Measurements from ENCODE around the gene MFGE8.
"Not testable (repeated sequence)": the region's sequence is repeated elsewhere in the genome, so short reads cannot be mapped to it uniquely, and the experiment has no call there.

The MFGE8 gene

GRCh38 chr15:88913017-88913849 is at the start of gene MFGE8:
Gene MFGE8, minus strand, starts transcription at chr15:88913379. Its CDS starts 60 bp downstream, at chr15:88913319.
- peak; percentile 86 for DNase-seq (ENCODE audit: low spot score)

- no peak for DNase-seq (ENCODE audit: low spot score)
These were observed 46.3 kb upstream of the MFGE8 start for GRCh38 chr15:88959445-88959844.

GRCh38 chr15:88956906-88957305 is 43.7 kb upstream of the MFGE8 start:
- DNase-seq (ENCODE audit: low spot score) = peak; percentile 37

GRCh38 chr15:88956263-88956662 is 43.1 kb upstream of the MFGE8 start:
- DNase-seq (ENCODE audit: low spot score) = no peak

GRCh38 chr15:88954431-88955277 is 41.5 kb upstream of the MFGE8 start:
- DNase-seq (ENCODE audit: low spot score) = peak; percentile 49

- no peak for DNase-seq (ENCODE audit: low spot score)
These were observed 37.5 kb upstream of the MFGE8 start for GRCh38 chr15:88950600-88951160.

GRCh38 chr15:88949734-88950400 is 36.7 kb upstream of the MFGE8 start:
- no peak for DNase-seq (ENCODE audit: low spot score)

- DNase-seq (ENCODE audit: low spot score) = no peak
These were observed 27.0 kb upstream of the MFGE8 start for GRCh38 chr15:88940110-88940675.

GRCh38 chr15:88939486-88939806 is 26.3 kb upstream of the MFGE8 start:
- DNase-seq (ENCODE audit: low spot score) = no peak

- no peak for DNase-seq (ENCODE audit: low spot score)
These were observed 25.8 kb upstream of the MFGE8 start for GRCh38 chr15:88938802-88939485.

GRCh38 chr15:88934449-88934848 is 21.3 kb upstream of the MFGE8 start:
- not testable (repeated sequence) for DNase-seq (ENCODE audit: low spot score)

- DNase-seq (ENCODE audit: low spot score) = no peak
These were observed 19.7 kb upstream of the MFGE8 start for GRCh38 chr15:88932875-88933330.

- peak; percentile 25 for DNase-seq (ENCODE audit: low spot score)
These were observed 19.2 kb upstream of the MFGE8 start for GRCh38 chr15:88932271-88932874.

GRCh38 chr15:88930579-88930978 is 17.4 kb upstream of the MFGE8 start:
- DNase-seq (ENCODE audit: low spot score) = no peak

- DNase-seq (ENCODE audit: low spot score) = not testable (repeated sequence)
These were observed 16.3 kb upstream of the MFGE8 start for GRCh38 chr15:88929358-88930098.

- DNase-seq (ENCODE audit: low spot score) = not testable (repeated sequence)
These were observed 15.0 kb upstream of the MFGE8 start for GRCh38 chr15:88928192-88928591.

- not testable (repeated sequence) for DNase-seq (ENCODE audit: low spot score)
These were observed 12.5 kb upstream of the MFGE8 start for GRCh38 chr15:88925648-88926047.

GRCh38 chr15:88920892-88921435 is 7.8 kb upstream of the MFGE8 start:
- not testable (repeated sequence) for DNase-seq (ENCODE audit: low spot score)

- DNase-seq (ENCODE audit: low spot score) = no peak
These were observed 7.2 kb upstream of the MFGE8 start for GRCh38 chr15:88920186-88920891.
